SK-N-MC (cell line): Measurements from ENCODE around the gene GATA2.

Experiments
- EZH2 ChIP-seq: fragments of 200-600 bp; sonication (generic); IDR thresholded peaks from one replicate; pipeline ENCODE4 v1.6.1; 2017; ENCODE audit warnings: antibody characterized with exemption
- FOXP2 ChIP-seq: optimal IDR thresholded peaks from 2 replicates; pipeline ENCODE3; 2011; ENCODE audit warnings: mild to moderate bottlenecking, moderate library complexity; ENCODE audit not compliant: insufficient read depth; ENCODE audit errors: extremely low read length, control extremely low read depth
- POLR2AphosphoS5 ChIP-seq: IDR thresholded peaks from 2 replicates; pipeline ENCODE4 v1.6.1; 2012; ENCODE audit warnings: mild to moderate bottlenecking, low read depth, low read length, borderline replicate concordance

DNA sequence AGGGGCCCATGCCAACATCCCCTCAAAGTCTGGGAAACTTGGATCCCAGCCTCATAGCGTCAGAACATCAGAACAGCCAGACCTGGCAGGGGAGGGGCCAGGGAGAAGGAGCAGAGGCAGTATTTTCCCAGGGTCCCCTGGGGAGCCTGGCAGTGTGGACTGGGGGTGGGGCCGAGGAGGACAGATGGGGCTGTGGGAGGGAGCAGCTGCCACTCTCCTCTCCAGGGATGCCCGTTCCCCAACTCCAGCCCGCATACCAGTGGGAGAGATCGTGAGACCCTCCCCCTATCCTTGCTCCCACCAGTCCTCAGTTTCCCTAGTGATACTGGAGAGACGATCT is 19.9 kb downstream of the GATA2 start:
- TF ChIP-seq EZH2 (no peak), POLR2AphosphoS5 (no peak), FOXP2 (no peak)
